KMS-11 (cell line): ENCODE measurements around the gene GPD1L.

ENCODE experiments used
- H2AFZ ChIP-seq: fragments of 200-600 bp; sonication (generic); 2 replicates; pipeline ENCODE4 v1.6.1; 2016; ENCODE audit warnings: antibody characterized with exemption, mixed run types, low read depth
- H3K27ac ChIP-seq: fragments of 200-600 bp; sonication (generic); 2 replicates; pipeline ENCODE4 v1.6.1; 2016; ENCODE audit warnings: mild to moderate bottlenecking, mixed run types
- H3K27me3 ChIP-seq: fragments of 200-600 bp; sonication (generic); 2 replicates; pipeline ENCODE4 v1.6.1; 2017; ENCODE audit warnings: mild to moderate bottlenecking, low read depth, mixed run types, moderate library complexity; ENCODE audit not compliant: insufficient read depth
- H3K36me3 ChIP-seq: fragments of 200-600 bp; sonication (generic); 2 replicates; pipeline ENCODE4 v1.6.1; 2017; ENCODE audit warnings: mild to moderate bottlenecking, mixed run types; ENCODE audit not compliant: insufficient read depth
- H3K4me1 ChIP-seq: fragments of 200-600 bp; sonication (generic); 2 replicates; pipeline ENCODE4 v1.6.1; 2016; ENCODE audit warnings: mild to moderate bottlenecking, low read depth, mixed run types; ENCODE audit not compliant: poor library complexity, severe bottlenecking
- H3K4me2 ChIP-seq: fragments of 200-600 bp; sonication (generic); 2 replicates; pipeline ENCODE4 v1.7.0; 2016; ENCODE audit warnings: mild to moderate bottlenecking, mixed run types
- H3K4me3 ChIP-seq: fragments of 200-600 bp; sonication (generic); IDR thresholded peaks from 2 replicates; pipeline ENCODE4 v1.6.1; 2017; ENCODE audit warnings: low read depth, low read length, mixed read lengths; ENCODE audit not compliant: insufficient read depth
- H3K79me2 ChIP-seq: fragments of 200-600 bp; sonication (generic); 2 replicates; pipeline ENCODE4 v1.6.1; 2016; ENCODE audit warnings: low read depth, mixed run types; ENCODE audit not compliant: insufficient read depth
- H3K9ac ChIP-seq: fragments of 200-600 bp; sonication (generic); 2 replicates; pipeline ENCODE4 v1.6.1; 2016; ENCODE audit warnings: mild to moderate bottlenecking, mixed run types
- H4K20me1 ChIP-seq: fragments of 200-600 bp; sonication (generic); 2 replicates; pipeline ENCODE4 v1.6.1; 2016; ENCODE audit warnings: mild to moderate bottlenecking, mixed run types; ENCODE audit not compliant: insufficient read depth
- TF ChIP-seq, protein P1 (sequence below): fragments of 200-600 bp; sonication (generic); conservative IDR thresholded peaks from 2 replicates; pipeline ENCODE4 v1.6.1; 2017; ENCODE audit warnings: low read depth, mild to moderate bottlenecking, antibody characterized with exemption, low read length, moderate library complexity, mixed read lengths

GPD1L gene

DNA sequence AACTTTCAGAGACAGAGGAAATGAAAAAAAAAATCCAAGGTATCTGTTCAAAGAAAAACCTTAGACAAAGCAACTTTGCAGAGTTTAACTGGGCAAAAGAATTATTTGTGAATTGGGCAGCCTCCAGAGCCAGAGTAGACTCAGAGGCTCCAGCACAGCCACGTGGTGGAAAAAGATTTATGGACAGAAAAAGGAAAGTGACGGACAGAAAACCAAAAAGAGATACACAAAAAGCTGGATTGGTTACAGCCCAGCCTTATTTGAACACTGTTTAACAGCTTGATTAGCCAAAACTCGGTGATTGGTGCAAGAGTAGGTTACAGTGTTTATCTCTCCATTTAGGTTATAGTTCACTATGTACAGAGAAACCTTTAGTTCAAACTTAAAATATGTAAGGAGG lies 23.7 kb upstream of the GPD1L start:
- Histone ChIP-seq H3K4me3 (no peak overlapping the region), H3K27me3 (no peaks in the 10 kb centered on the region), H2AFZ (no peak overlapping the region), H3K4me1 (no peaks in the 10 kb centered on the region), H3K79me2 (no peaks in the 10 kb centered on the region), H3K9ac (no peak overlapping the region), H3K36me3 (no peaks in the 10 kb centered on the region), H3K4me2 (no peak overlapping the region), H3K27ac (no peak overlapping the region), H4K20me1 (no peaks in the 10 kb centered on the region)
- TF ChIP-seq, protein P1, sequence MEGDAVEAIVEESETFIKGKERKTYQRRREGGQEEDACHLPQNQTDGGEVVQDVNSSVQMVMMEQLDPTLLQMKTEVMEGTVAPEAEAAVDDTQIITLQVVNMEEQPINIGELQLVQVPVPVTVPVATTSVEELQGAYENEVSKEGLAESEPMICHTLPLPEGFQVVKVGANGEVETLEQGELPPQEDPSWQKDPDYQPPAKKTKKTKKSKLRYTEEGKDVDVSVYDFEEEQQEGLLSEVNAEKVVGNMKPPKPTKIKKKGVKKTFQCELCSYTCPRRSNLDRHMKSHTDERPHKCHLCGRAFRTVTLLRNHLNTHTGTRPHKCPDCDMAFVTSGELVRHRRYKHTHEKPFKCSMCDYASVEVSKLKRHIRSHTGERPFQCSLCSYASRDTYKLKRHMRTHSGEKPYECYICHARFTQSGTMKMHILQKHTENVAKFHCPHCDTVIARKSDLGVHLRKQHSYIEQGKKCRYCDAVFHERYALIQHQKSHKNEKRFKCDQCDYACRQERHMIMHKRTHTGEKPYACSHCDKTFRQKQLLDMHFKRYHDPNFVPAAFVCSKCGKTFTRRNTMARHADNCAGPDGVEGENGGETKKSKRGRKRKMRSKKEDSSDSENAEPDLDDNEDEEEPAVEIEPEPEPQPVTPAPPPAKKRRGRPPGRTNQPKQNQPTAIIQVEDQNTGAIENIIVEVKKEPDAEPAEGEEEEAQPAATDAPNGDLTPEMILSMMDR, result no peak

DNA sequence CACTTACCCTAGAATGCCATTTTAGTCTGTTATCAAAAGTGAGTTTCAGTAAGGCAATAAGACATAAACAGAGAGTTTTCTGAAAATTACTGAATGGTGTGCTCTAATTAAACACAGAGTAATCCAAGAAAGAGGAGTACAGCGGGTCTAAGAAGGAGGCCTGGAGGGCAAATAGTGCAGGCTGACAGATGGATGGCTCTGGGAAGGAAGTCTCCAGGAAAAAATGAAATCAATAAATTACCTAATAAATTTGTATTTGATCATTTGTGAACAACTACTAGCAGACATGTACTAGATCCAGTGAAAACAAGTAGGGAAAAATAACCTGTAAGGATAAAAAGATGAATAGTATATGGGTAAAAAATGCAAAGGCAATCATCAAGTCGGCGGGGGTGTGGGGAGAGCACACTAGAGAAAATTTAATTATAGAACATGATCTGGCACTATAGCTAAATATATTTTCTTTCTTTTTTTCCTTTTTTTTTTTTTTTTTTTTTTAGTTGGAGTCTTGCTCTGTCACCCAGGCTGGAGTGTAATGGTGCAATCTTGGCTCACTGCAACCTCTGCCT lies 22.6 kb upstream of the GPD1L start:
- H3K4me3 ChIP-seq, result no peak overlapping the region
- H3K27me3 ChIP-seq, result no peaks in the 10 kb centered on the region
- H3K4me2 ChIP-seq, result no peak overlapping the region
- H2AFZ ChIP-seq, result no peak overlapping the region
- no peak overlapping the region for H3K9ac ChIP-seq
- no peaks in the 10 kb centered on the region for H3K4me1 ChIP-seq
- H3K79me2 ChIP-seq, result no peaks in the 10 kb centered on the region
- no peak overlapping the region for H3K27ac ChIP-seq
- H3K36me3 ChIP-seq, result no peaks in the 10 kb centered on the region
- H4K20me1 ChIP-seq, result no peaks in the 10 kb centered on the region
- TF ChIP-seq, protein P1, result no peak

DNA sequence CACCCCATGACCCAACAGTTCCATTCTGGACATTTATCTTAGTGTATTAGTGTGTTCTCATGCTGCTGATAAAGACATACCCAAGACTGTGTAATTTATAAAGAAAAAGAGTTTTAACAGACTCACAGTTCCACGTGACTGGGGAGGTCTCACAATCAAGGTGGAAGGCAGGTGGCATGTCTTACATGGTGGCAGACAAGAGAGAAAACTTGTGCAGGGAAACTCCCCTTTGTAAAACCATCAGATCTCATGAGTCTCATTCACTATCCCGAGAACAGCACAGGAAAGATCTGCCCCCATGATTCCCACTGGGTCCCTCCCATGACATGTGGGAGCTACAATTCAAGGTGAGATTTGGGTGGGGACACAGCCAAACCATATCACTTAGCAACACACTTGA lies 21.6 kb upstream of the GPD1L start:
- no peak overlapping the region for H3K4me2 ChIP-seq
- H4K20me1 ChIP-seq, result no peaks in the 10 kb centered on the region
- TF ChIP-seq, protein P1, result no peak
- no peak overlapping the region for H3K9ac ChIP-seq
- H3K4me3 ChIP-seq, result no peak overlapping the region
- no peaks in the 10 kb centered on the region for H3K27me3 ChIP-seq
- no peaks in the 10 kb centered on the region for H3K36me3 ChIP-seq
- no peak overlapping the region for H2AFZ ChIP-seq
- no peaks in the 10 kb centered on the region for H3K4me1 ChIP-seq
- H3K79me2 ChIP-seq, result no peaks in the 10 kb centered on the region
- no peak overlapping the region for H3K27ac ChIP-seq

DNA sequence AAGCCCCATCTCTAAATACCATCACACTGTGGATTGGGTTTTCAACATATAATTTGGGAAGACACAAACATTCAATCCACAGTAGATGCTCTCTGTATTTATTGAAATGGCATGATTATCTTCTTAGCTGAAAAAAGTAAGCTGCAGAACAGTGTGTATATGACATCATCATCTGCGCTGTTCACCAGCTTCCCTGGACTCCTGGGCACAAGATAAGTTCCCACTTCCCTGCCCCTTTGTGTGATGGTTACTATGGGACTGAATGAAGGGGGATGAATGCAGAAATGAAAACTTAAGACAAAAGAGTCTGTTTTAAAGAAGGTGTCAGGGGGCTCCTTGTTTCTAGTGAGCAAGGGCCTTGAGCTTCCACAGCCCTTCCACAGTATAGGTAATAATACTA lies 20.0 kb upstream of the GPD1L start:
- no peaks in the 10 kb centered on the region for H3K4me1 ChIP-seq
- TF ChIP-seq, protein P1, result no peak
- no peak overlapping the region for H2AFZ ChIP-seq
- H3K27ac ChIP-seq, result no peak overlapping the region
- H3K4me3 ChIP-seq, result no peak overlapping the region
- H3K36me3 ChIP-seq, result no peaks in the 10 kb centered on the region
- H4K20me1 ChIP-seq, result no peaks in the 10 kb centered on the region
- no peak overlapping the region for H3K9ac ChIP-seq
- H3K79me2 ChIP-seq, result no peaks in the 10 kb centered on the region
- no peaks in the 10 kb centered on the region for H3K27me3 ChIP-seq
- no peak overlapping the region for H3K4me2 ChIP-seq
